DND-41 (cell line): ENCODE measurements around the gene PLAC1.

Experiments
- EZH2 ChIP-seq: IDR thresholded peaks from 3 replicates; pipeline ENCODE4 v1.6.1; 2012; ENCODE audit warnings: borderline replicate concordance, low read depth, mild to moderate bottlenecking, moderate library complexity, low read length, inconsistent platforms; ENCODE audit not compliant: severe bottlenecking
- TF ChIP-seq, protein P1 (sequence below): IDR thresholded peaks from 2 replicates; pipeline ENCODE4 v1.5.1; 2012; ENCODE audit warnings: borderline replicate concordance, low read length, moderate library complexity, mild to moderate bottlenecking; ENCODE audit not compliant: poor library complexity, severe bottlenecking; ENCODE audit errors: extremely low read depth

DNA sequence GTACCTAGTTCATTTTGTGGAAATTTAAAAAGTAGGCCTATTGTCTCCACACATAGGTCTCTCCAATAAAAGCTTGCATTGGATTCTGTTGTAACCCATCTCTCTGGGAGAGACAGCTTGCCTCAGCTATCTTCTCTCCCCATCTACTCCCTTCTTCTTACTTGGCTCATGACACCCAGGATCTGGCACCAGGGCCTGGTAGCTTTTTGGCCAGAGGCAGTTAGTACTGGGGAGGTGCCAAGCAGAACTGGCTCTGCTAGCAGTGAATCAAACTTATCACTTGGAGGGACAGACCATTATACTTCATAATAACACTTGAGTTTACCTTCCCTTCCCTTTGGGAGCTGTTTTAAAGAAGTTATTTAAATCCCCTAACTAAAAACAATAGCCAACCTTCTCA lies 31.8 kb downstream of the PLAC1 start:
- TF ChIP-seq EZH2, result no peak
- TF ChIP-seq, protein P1, sequence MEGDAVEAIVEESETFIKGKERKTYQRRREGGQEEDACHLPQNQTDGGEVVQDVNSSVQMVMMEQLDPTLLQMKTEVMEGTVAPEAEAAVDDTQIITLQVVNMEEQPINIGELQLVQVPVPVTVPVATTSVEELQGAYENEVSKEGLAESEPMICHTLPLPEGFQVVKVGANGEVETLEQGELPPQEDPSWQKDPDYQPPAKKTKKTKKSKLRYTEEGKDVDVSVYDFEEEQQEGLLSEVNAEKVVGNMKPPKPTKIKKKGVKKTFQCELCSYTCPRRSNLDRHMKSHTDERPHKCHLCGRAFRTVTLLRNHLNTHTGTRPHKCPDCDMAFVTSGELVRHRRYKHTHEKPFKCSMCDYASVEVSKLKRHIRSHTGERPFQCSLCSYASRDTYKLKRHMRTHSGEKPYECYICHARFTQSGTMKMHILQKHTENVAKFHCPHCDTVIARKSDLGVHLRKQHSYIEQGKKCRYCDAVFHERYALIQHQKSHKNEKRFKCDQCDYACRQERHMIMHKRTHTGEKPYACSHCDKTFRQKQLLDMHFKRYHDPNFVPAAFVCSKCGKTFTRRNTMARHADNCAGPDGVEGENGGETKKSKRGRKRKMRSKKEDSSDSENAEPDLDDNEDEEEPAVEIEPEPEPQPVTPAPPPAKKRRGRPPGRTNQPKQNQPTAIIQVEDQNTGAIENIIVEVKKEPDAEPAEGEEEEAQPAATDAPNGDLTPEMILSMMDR, result no peak
